Sigmoid colon (tissue), 7 donors: ENCODE measurements around the gene PIP4K2C. TPM values are rescaled to one million over a fixed set of nuclear protein-coding genes. Genes with fewer than 3 reads are reported as not detected.

Experiments
- DNase-seq: peaks from one replicate; pipeline ENCODE4 v3.0.0-alpha.2; 2019
- H3K27ac ChIP-seq, 4 donors: fragments of 200-600 bp; sonication (generic); one replicate each; pipeline ENCODE4 v1.5.1; 2016 to 2019; ENCODE audit warnings: mild to moderate bottlenecking in 1 of 4
- H3K27me3 ChIP-seq, 3 donors: fragments of 200-600 bp; sonication (generic); one replicate each; pipeline ENCODE4 v1.5.1; 2019; ENCODE audit warnings: mild to moderate bottlenecking in 1 of 3
- H3K36me3 ChIP-seq, 4 donors: fragments of 200-600 bp; sonication (generic); one replicate each; pipeline ENCODE4 v1.5.1; 2016 to 2019
- H3K4me1 ChIP-seq, 4 donors: fragments of 200-600 bp; sonication (generic); one replicate each; pipeline ENCODE4 v1.5.1; 2017 to 2019
- H3K4me3 ChIP-seq, 4 donors: fragments of 200-600 bp; sonication (generic); one replicate each; pipeline ENCODE4 v1.5.1; 2017 to 2019; ENCODE audit warnings: mild to moderate bottlenecking in 2 of 4, moderate library complexity in 1 of 4
- H3K9me3 ChIP-seq, 4 donors: fragments of 200-600 bp in 3 of 4; sonication (generic) in 3 of 4; one replicate each; pipeline versions ENCODE4 v1.5.1 to v1.6.1; 2013 to 2019
- EP300 ChIP-seq, 4 donors: sonication (generic); formaldehyde crosslinking; IDR thresholded peaks; one replicate each; pipeline ENCODE4 v1.6.1; 2017; ENCODE audit warnings: antibody characterized with exemption in 4 of 4
- POLR2A ChIP-seq, 2 donors: fragments of 450-650 bp; IDR thresholded peaks; one replicate each; pipeline ENCODE4 v1.6.1; 2016; ENCODE audit warnings: antibody characterized with exemption in 2 of 2, mild to moderate bottlenecking in 2 of 2, moderate library complexity in 2 of 2
- POLR2AphosphoS5 ChIP-seq, 4 donors: sonication (generic); formaldehyde crosslinking; IDR thresholded peaks; one replicate each; pipeline ENCODE4 v1.6.1; 2017; ENCODE audit warnings: antibody characterized with exemption in 4 of 4
- WGBS, 2 donors: extraction: QIAGEN DNeasy Blood & Tissue Kit; methylation state at CpG; one replicate each; pipeline ENCODE4 v1.1.7; 2013; 5-methylcytosine and 5-hydroxymethylcytosine counted together
- intact Hi-C: fragments of 100-400 bp; cut with DNase I; formaldehyde crosslinking; loops from one replicate; pipeline ENCODE4 v1.15.1; 2023
- polyA plus RNA-seq, 3 donors: library from polyadenylated mRNA; stranded (reverse); fragments of 200-250 nt; gene quantifications; one replicate each; pipeline ENCODE4 v1.2.3, GENCODE V29; 2013
- total RNA-seq, 4 donors: library from RNA; depleted of rRNA; stranded (reverse); fragments of >200 nt; gene quantifications; one replicate each; pipeline ENCODE4 v1.1.0, GENCODE V29; 2016
- TF ChIP-seq, protein P1 (sequence below), 4 experiments: fragments of 450-650 bp in 3 of 4; fragments of 200-600 bp in 1 of 4; IDR thresholded peaks; one replicate each; pipeline ENCODE4 v1.5.1; 2016 to 2019; ENCODE audit warnings: antibody characterized with exemption in 4 of 4, mild to moderate bottlenecking in 3 of 4, moderate library complexity in 2 of 4
- donor health status: healthy with polysubstance abuse.
- donor health status: Bipolar disorder and iron deficiency.
- donor health status: healthy.

PIP4K2C gene
- total and polyA plus RNA-seq, 7 donors, result 13.3 to 30.5 (median 21.0) TPM

DNA sequence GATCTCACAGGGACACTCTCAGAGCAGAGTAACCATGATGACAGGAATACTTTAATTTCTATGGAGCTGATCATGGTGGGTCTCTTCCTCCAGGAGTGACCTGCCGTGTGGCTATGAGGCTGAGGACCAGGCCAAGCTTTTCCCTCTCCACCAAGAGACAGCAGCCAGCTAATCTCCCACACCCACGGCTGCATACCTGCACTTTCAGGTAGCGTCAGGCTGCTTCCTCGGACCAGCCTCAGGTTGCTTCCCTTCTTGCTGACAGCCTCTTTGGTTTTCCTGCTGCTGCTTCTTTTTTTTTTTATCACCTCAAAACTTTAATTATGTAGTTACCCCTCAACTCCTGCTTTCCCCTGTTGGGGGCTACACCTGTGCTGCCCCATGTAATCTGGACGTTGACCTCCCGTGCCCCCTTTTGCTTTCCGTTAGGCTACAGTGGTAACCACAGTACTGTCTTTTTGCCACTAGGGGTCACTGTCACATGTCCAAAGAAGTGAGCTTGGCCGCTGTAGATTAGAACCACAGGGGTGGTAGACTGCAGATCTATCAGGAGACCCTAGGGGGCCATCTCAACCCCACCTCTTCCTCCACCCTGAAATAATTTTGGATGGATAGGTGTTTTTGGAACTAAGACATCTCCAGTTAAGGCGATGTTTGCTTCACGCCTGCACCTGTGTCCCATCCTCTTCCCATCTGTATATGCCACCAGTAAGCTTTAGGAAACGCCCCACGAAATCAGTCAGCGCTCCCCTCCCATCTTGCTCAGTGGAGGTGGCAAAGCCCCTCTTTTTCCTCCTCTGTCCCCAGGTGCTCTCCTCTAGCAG, 7.8 kb upstream of the PIP4K2C start:
- intact Hi-C loops, result loop anchor here (1.0 to 5.0 kb wide), 2 partner anchors 38 to 109 kb away; partner anchors contain the start of gene OS9
- H3K4me3 ChIP-seq, result no peak overlapping the region
- no peak overlapping the region for H3K27ac ChIP-seq
- H3K36me3 ChIP-seq, result no peaks in the 10 kb centered on the region
- H3K27me3 ChIP-seq, result peaks cover 0 to 3% (median 0%) of the 10 kb centered on the region in 3 donors
- WGBS, 2 donors, result 40 to 51% methylated on average over 13 of the region's 13 CpGs
- no peaks in the 10 kb centered on the region for H3K4me1 ChIP-seq
- H3K9me3 ChIP-seq, result no peaks in the 10 kb centered on the region
- DNase-seq, result peak; percentile 86
- TF ChIP-seq POLR2AphosphoS5 (IDR thresholded peaks at IDR 0.05), result no peak
- TF ChIP-seq EP300 (IDR thresholded peaks at IDR 0.05), result no peak
- TF ChIP-seq, protein P1, sequence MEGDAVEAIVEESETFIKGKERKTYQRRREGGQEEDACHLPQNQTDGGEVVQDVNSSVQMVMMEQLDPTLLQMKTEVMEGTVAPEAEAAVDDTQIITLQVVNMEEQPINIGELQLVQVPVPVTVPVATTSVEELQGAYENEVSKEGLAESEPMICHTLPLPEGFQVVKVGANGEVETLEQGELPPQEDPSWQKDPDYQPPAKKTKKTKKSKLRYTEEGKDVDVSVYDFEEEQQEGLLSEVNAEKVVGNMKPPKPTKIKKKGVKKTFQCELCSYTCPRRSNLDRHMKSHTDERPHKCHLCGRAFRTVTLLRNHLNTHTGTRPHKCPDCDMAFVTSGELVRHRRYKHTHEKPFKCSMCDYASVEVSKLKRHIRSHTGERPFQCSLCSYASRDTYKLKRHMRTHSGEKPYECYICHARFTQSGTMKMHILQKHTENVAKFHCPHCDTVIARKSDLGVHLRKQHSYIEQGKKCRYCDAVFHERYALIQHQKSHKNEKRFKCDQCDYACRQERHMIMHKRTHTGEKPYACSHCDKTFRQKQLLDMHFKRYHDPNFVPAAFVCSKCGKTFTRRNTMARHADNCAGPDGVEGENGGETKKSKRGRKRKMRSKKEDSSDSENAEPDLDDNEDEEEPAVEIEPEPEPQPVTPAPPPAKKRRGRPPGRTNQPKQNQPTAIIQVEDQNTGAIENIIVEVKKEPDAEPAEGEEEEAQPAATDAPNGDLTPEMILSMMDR (IDR thresholded peaks at IDR 0.05), result peak; percentile 96 to 97 (median 97)
- TF ChIP-seq POLR2A (IDR thresholded peaks at IDR 0.05), result no peak

DNA sequence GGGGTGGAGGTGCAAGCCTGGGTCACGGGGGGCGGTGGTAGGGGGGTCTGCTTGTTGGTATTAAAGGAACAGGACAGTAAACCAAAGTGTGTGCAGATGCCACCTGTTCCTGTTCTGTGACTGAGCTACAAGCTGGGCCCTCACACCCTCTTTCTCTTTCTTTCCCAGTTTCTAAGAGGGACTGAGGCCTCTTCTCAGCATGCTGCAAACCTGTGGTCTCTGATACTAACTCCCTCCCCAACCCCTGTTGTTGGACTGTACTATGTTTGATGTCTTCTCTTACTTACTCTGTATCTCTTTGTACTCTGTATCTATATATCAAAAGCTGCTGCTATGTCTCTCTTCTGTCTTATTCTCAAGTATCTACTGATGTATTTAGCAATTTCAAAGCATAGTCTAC, 6.9 kb upstream of the PIP4K2C start:
- WGBS, 2 donors, result 96 to 99% methylated on average over 2 of the region's 2 CpGs
- peaks cover 0 to 3% (median 0%) of the 10 kb centered on the region in 3 donors for H3K27me3 ChIP-seq
- intact Hi-C loops, result loop anchor here (5.0 kb wide), 1 partner anchor 108 kb away; the partner anchor contains the start of gene OS9
- TF ChIP-seq EP300 (IDR thresholded peaks at IDR 0.05) (no peak), POLR2AphosphoS5 (IDR thresholded peaks at IDR 0.05) (no peak), POLR2A (IDR thresholded peaks at IDR 0.05) (no peak)
- TF ChIP-seq, protein P1 (IDR thresholded peaks at IDR 0.05), result no peak
- no peak overlapping the region for H3K27ac ChIP-seq
- H3K9me3 ChIP-seq, result no peaks in the 10 kb centered on the region
- no peak overlapping the region for H3K4me3 ChIP-seq
- DNase-seq, result no peak
- H3K36me3 ChIP-seq, result no peaks in the 10 kb centered on the region
- H3K4me1 ChIP-seq, result no peaks in the 10 kb centered on the region

DNA sequence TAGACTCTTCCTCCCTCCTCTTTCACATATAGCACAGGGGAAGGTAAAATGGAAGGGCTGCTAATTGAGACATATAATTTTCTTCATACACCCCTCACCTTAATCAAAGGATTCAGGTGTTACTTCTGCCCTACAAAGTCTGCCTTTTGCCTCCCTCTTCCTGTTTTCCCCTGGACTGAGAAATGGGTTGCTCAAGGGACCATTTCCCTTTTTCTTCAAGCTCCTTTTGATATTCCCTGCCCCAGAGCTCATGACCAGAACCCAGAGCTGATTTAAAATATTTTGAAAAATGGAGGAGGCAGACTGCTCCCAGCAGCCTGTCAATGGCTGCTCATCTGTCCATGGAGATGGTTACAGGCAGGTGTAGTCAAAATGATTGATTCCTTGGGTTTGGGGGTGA, 6.3 kb upstream of the PIP4K2C start:
- TF ChIP-seq POLR2A (IDR thresholded peaks at IDR 0.05) (no peak), POLR2AphosphoS5 (IDR thresholded peaks at IDR 0.05) (no peak), EP300 (IDR thresholded peaks at IDR 0.05) (no peak)
- TF ChIP-seq, protein P1 (IDR thresholded peaks at IDR 0.05), result no peak
- Histone ChIP-seq H3K27ac (no peak overlapping the region), H3K27me3 (peaks cover 0 to 3% (median 0%) of the 10 kb centered on the region in 3 donors), H3K4me3 (no peak overlapping the region), H3K36me3 (no peaks in the 10 kb centered on the region), H3K9me3 (no peaks in the 10 kb centered on the region), H3K4me1 (no peaks in the 10 kb centered on the region)
- no peak for DNase-seq
- intact Hi-C loops, result loop anchor here (5.0 kb wide), 1 partner anchor 108 kb away; the partner anchor contains the start of gene OS9

DNA sequence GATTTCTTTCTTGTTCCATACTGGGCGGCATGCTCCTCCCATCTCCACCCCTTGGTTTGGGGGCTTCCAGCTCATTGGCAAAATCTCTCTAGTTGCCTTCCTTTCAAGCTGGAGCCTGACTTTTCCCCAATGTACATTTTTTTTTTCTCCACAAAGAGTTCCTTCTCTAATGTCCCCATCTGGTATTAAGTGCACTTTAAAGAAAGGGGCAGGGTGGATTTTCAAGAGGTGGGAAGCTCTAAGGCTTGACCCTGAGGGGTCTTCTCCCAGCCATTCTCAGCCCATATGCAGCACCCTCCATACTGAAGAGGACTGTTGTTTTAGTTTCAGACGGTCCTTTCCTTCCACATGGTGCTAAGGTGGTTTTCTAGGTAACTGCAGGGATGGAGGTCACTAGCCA, 5.8 kb upstream of the PIP4K2C start:
- no peak for DNase-seq
- intact Hi-C loops, result no loop called here
- Histone ChIP-seq H3K4me1 (peaks cover 0 to under 1% (median under 1%) of the 10 kb centered on the region in 4 donors), H3K9me3 (no peaks in the 10 kb centered on the region), H3K27me3 (peaks cover 0 to 3% (median 0%) of the 10 kb centered on the region in 3 donors), H3K27ac (no peak overlapping the region), H3K36me3 (no peaks in the 10 kb centered on the region), H3K4me3 (no peak overlapping the region)
- 63 to 80% methylated on average over 2 of the region's 2 CpGs for WGBS, 2 donors
- TF ChIP-seq POLR2A (IDR thresholded peaks at IDR 0.05) (no peak), POLR2AphosphoS5 (IDR thresholded peaks at IDR 0.05) (no peak), EP300 (IDR thresholded peaks at IDR 0.05) (no peak)
- TF ChIP-seq, protein P1 (IDR thresholded peaks at IDR 0.05), result no peak
